Endothelial cell of umbilical vein (primary cell): ENCODE measurements around the gene MYH11. TPM values are rescaled to one million over a fixed set of nuclear protein-coding genes. Genes with fewer than 3 reads are reported as not detected.

ENCODE experiments used
- BruUV-seq: library from RNA; stranded (reverse); fragments of 400-500 nt; replicated peaks from 2 replicates; lab custom pipeline; 2021; lab: Mats Ljungman, UMichigan
- CTCF ChIA-PET: fragments of 300-600, 350-600 bp; sonication (Branson Sonifier 250); formaldehyde crosslinking; loops from one replicate; lab custom pipeline; 2021; ENCODE audit warnings: antibody characterized with exemption, inconsistent platforms; lab: Charles Lee
- POLR2A ChIA-PET: fragments of 300-600, 350-600 bp; sonication (Branson Sonifier 250); formaldehyde crosslinking; loops from one replicate; lab custom pipeline; 2021; ENCODE audit warnings: antibody characterized with exemption, inconsistent platforms; lab: Charles Lee
- DNase-seq: peaks from one replicate; pipeline ENCODE4 v3.0.0-alpha.2; 2011; ENCODE audit warnings: low read depth, low spot score
- FAIRE-seq: peaks from 2 replicates; lab custom pipeline; 2011; peaks lifted over from hg19 to GRCh38; lab: Jason Lieb, UNC
- H2AFZ ChIP-seq: 2 replicates; pipeline ENCODE4 v1.6.0; 2012; ENCODE audit warnings: low read depth, low read length, control low read depth, inconsistent platforms
- H3K27ac ChIP-seq: 2 replicates; pipeline ENCODE4 v1.5.1; 2011; ENCODE audit warnings: low read depth, mild to moderate bottlenecking, control low read depth, low read length, moderate library complexity; ENCODE audit not compliant: insufficient read depth
- H3K27me3 ChIP-seq, 2 experiments: 2 replicates each; pipeline versions ENCODE4 v1.6.0 to v1.6.1; 2011; ENCODE audit warnings: low read length in 2 of 2, mixed read lengths in 1 of 2; ENCODE audit not compliant: control insufficient read depth in 2 of 2, insufficient read depth in 2 of 2
- H3K36me3 ChIP-seq, 2 experiments: 2 replicates in 1 of 2; 3 replicates in 1 of 2; pipeline ENCODE4 v1.5.1; 2011; ENCODE audit warnings: low read length in 2 of 2, mild to moderate bottlenecking in 1 of 2, moderate library complexity in 1 of 2; ENCODE audit not compliant: control insufficient read depth in 2 of 2, insufficient read depth in 2 of 2; ENCODE audit errors: extremely low read depth in 1 of 2
- H3K4me1 ChIP-seq: 3 replicates; pipeline ENCODE4 v1.5.1; 2011; ENCODE audit warnings: mild to moderate bottlenecking, low read length; ENCODE audit not compliant: control insufficient read depth, insufficient read depth; ENCODE audit errors: extremely low read depth
- H3K4me2 ChIP-seq: 2 replicates; pipeline ENCODE4 v1.6.1; 2011; ENCODE audit warnings: low read length, control low read depth, mixed read lengths; ENCODE audit not compliant: insufficient read depth
- H3K4me3 ChIP-seq, 3 experiments: fragments of 200-600 bp in 1 of 3; sonication (generic), shearing (Covaris generic) in 1 of 3; replicated peaks in 1 of 3; 2 replicates each; pipeline ENCODE4 v1.5.1; 2011 to 2016; ENCODE audit warnings: control low read depth in 3 of 3, low read length in 3 of 3, mild to moderate bottlenecking in 2 of 3, inconsistent platforms in 1 of 3, low read depth in 1 of 3, moderate library complexity in 1 of 3; ENCODE audit not compliant: insufficient read depth in 1 of 3
- H3K79me2 ChIP-seq: 2 replicates; pipeline ENCODE4 v1.6.0; 2012; ENCODE audit warnings: low read length, inconsistent platforms; ENCODE audit not compliant: control insufficient read depth, insufficient read depth
- H3K9ac ChIP-seq: replicated peaks from 2 replicates; pipeline ENCODE3; 2011; ENCODE audit warnings: low read length, control low read depth; ENCODE audit not compliant: insufficient read depth; ENCODE audit errors: extremely low read depth
- H3K9me1 ChIP-seq: replicated peaks from 3 replicates; pipeline ENCODE4 v1.6.0; 2011; ENCODE audit warnings: mild to moderate bottlenecking, low read length; ENCODE audit not compliant: control insufficient read depth, insufficient read depth; ENCODE audit errors: extremely low read depth
- H3K9me3 ChIP-seq: replicated peaks from 2 replicates; pipeline ENCODE4 v1.5.1; 2012; ENCODE audit warnings: low read length, inconsistent platforms; ENCODE audit not compliant: control insufficient read depth, insufficient read depth
- H4K20me1 ChIP-seq: replicated peaks from 2 replicates; pipeline ENCODE3; 2011; ENCODE audit warnings: mild to moderate bottlenecking, low read length; ENCODE audit not compliant: control insufficient read depth, insufficient read depth; ENCODE audit errors: extremely low read depth
- CTCF ChIP-seq, 2 donors: IDR thresholded peaks; 1 replicate in 1 of 2; 2 replicates in 1 of 2; pipeline ENCODE4 v1.5.1; 2011; ENCODE audit warnings: low read length in 2 of 2, mild to moderate bottlenecking in 2 of 2, moderate library complexity in 2 of 2, control low read depth in 1 of 2, inconsistent platforms in 1 of 2, low read depth in 1 of 2; ENCODE audit not compliant: insufficient read depth in 1 of 2; ENCODE audit errors: extremely low read depth in 1 of 2
- EZH2 ChIP-seq: IDR thresholded peaks from 2 replicates; pipeline ENCODE4 v1.6.1; 2012; ENCODE audit warnings: borderline replicate concordance, low read depth, mild to moderate bottlenecking, moderate library complexity, low read length, inconsistent platforms; ENCODE audit not compliant: severe bottlenecking
- FOS ChIP-seq: IDR thresholded peaks from 2 replicates; pipeline ENCODE4 v1.6.1; 2011; ENCODE audit warnings: mild to moderate bottlenecking, low read length, moderate library complexity, borderline replicate concordance; ENCODE audit not compliant: insufficient read depth
- GATA2 ChIP-seq: IDR thresholded peaks from 2 replicates; pipeline ENCODE4 v1.7.0; 2011; ENCODE audit warnings: low read depth, mild to moderate bottlenecking, moderate library complexity, mixed read lengths, low read length; ENCODE audit not compliant: insufficient read length, insufficient read depth
- JUN ChIP-seq: IDR thresholded peaks from 2 replicates; pipeline ENCODE4 v1.6.1; 2011; ENCODE audit warnings: borderline replicate concordance, low read depth; ENCODE audit not compliant: insufficient read length, insufficient read depth
- MAX ChIP-seq: IDR thresholded peaks from 2 replicates; pipeline ENCODE4 v1.6.1; 2011; ENCODE audit not compliant: insufficient read depth, insufficient read length
- MYC ChIP-seq: IDR thresholded peaks from one replicate; pipeline ENCODE4 v1.6.1; 2011; ENCODE audit warnings: mild to moderate bottlenecking, low read depth, low read length
- POLR2A ChIP-seq: IDR thresholded peaks from 2 replicates; pipeline ENCODE4 v1.6.1; 2012; ENCODE audit warnings: low read depth, mild to moderate bottlenecking, control low read depth, low read length
- POLR2AphosphoS5 ChIP-seq: IDR thresholded peaks from 2 replicates; pipeline ENCODE4 v1.6.1; 2012; ENCODE audit warnings: low read depth, mild to moderate bottlenecking, control low read depth, low read length, moderate library complexity; ENCODE audit not compliant: insufficient read depth
- dilution Hi-C: fragments of 300-500 bp; cut with MboI; formaldehyde crosslinking; loops from one replicate; pipeline ENCODE4 v1.15.0; 2019; ENCODE audit warnings: low sequenced_read_pairs; ENCODE audit not compliant: extremely low pct_ligation_motif_present
- intact Hi-C: fragments of 100-400 bp; cut with micrococcal nuclease; formaldehyde crosslinking; loops from one replicate; pipeline ENCODE4 v1.10.0; 2022
- polyA plus RNA-seq, 4 experiments: library from polyadenylated mRNA; depleted of rRNA in 3 of 4; stranded (reverse) in 3 of 4; unstranded in 1 of 4; fragments of >200 nt; gene quantifications; 2 replicates each; pipeline versions ENCODE4 v1.2.1 to v1.2.3, GENCODE V29; 2011 to 2012; ENCODE audit warnings: missing spikeins in 1 of 4
- total RNA-seq: library from RNA; stranded (reverse); gene quantifications from 2 replicates; pipeline ENCODE4 v1.2.3, GENCODE V29; 2021

MYH11 gene
- total and polyA plus RNA-seq, 2 donors (not counting 3 experiments of a cell fraction or from before 2014, with no cell fraction given), result not detected

DNA sequence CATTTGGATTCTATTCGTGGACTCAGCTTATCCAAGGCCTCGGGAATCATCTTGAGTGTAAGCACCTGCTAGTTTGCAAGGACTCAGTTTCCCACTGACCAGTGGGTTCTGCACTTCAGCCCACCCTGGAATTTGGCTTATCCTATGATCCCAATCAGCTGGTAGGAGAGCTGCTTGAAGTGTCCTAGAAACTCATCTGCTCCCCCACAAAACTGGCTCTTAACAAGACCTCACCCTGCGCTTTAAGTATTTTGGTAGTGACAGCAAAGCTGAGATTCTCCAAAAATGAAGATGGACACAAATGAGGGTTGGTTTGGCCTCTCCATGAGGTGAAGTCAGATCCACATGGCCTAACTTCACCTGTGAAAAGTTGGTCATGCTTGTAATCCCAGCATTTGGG is 149.5 kb downstream of the MYH11 start:
- H3K9me1 ChIP-seq, result no peaks in the 10 kb centered on the region
- no peak overlapping the region for H3K4me3 ChIP-seq
- FAIRE-seq (no peak), DNase-seq (no peak)
- intact Hi-C loops, result loop anchor here (5.0 kb wide), 1 partner anchor 1785 kb away; the partner anchor contains the start of gene ERCC4
- H3K9me3 ChIP-seq, result no peaks in the 10 kb centered on the region
- H4K20me1 ChIP-seq, result no peaks in the 10 kb centered on the region
- H3K79me2 ChIP-seq, result no peaks in the 10 kb centered on the region
- CTCF ChIA-PET, result interaction anchor here (1.0 to 1.9 kb wide), 2 partner anchors 64 to 280 kb away, joined by 4 read pairs; partner anchors contain the start of gene MARF1
- no peak overlapping the region for H3K4me2 ChIP-seq
- H3K36me3 ChIP-seq, result peaks cover 0 to 5% of the 10 kb centered on the region in 2 experiments
- H3K27ac ChIP-seq, result peak overlapping the region; percentile 51
- no peak for TF ChIP-seq MYC
- TF ChIP-seq CTCF (IDR thresholded peaks at IDR 0.05; ENCODE audit: extremely low read depth in 1 of 2, insufficient read depth in 1 of 2, low read depth in 1 of 2, low read length in 2 of 2), result no peak
- TF ChIP-seq MAX, result no peak
- no peak for TF ChIP-seq GATA2
- TF ChIP-seq JUN, result no peak
- no peak for TF ChIP-seq EZH2
- TF ChIP-seq FOS, result no peak
- TF ChIP-seq POLR2A, result no peak
- TF ChIP-seq POLR2AphosphoS5, result no peak
- no peaks in the 10 kb centered on the region for H3K27me3 ChIP-seq
- no TSS peak for BruUV-seq
- H2AFZ ChIP-seq, result no peak overlapping the region
- POLR2A ChIA-PET, result no interaction called here
- no peak overlapping the region for H3K9ac ChIP-seq
- peaks cover 23% of the 10 kb centered on the region for H3K4me1 ChIP-seq
- dilution Hi-C loops, result no loop called here
